Neuronal stem cell (in vitro differentiated cells): Measurements from ENCODE around the gene PLCB2.

Experiments used
- DNase-seq: peaks from one replicate; pipeline ENCODE4 v3.0.0-alpha.2; 2013; ENCODE audit warnings: low spot score
- H2AFZ ChIP-seq: one replicate; pipeline ENCODE4 v1.6.1; 2013; ENCODE audit warnings: mild to moderate bottlenecking, low read length, inconsistent platforms
- H2AK5ac ChIP-seq: 2 replicates; pipeline ENCODE4 v1.6.1; 2013; ENCODE audit warnings: low read depth, mild to moderate bottlenecking, inconsistent platforms, low read length, moderate library complexity, mixed read lengths
- H2BK120ac ChIP-seq: 2 replicates; pipeline ENCODE4 v1.6.1; 2013; ENCODE audit warnings: low read depth, mild to moderate bottlenecking, inconsistent platforms, low read length, moderate library complexity, mixed read lengths
- H2BK12ac ChIP-seq: one replicate; pipeline ENCODE4 v1.6.1; 2013; ENCODE audit warnings: low read length, inconsistent platforms
- H2BK15ac ChIP-seq: 2 replicates; pipeline ENCODE4 v1.6.1; 2013; ENCODE audit warnings: mild to moderate bottlenecking, low read length, inconsistent platforms, mixed read lengths
- H2BK5ac ChIP-seq: one replicate; pipeline ENCODE4 v1.6.1; 2013; ENCODE audit warnings: inconsistent platforms, mild to moderate bottlenecking, low read length, moderate library complexity
- H3K14ac ChIP-seq: one replicate; pipeline ENCODE4 v1.6.1; 2013; ENCODE audit warnings: low read length, inconsistent platforms
- H3K18ac ChIP-seq: 2 replicates; pipeline ENCODE4 v1.6.1; 2013; ENCODE audit warnings: low read length, inconsistent platforms
- H3K23ac ChIP-seq: 2 replicates; pipeline ENCODE4 v1.6.1; 2013; ENCODE audit warnings: low read depth, mild to moderate bottlenecking, mixed read lengths, low read length, inconsistent platforms; ENCODE audit not compliant: poor library complexity
- H3K27ac ChIP-seq: replicated peaks from 3 replicates; pipeline ENCODE4 v1.5.1; 2013; ENCODE audit warnings: low read length, inconsistent platforms
- H3K27me3 ChIP-seq, 3 experiments: 2 replicates each; pipeline ENCODE4 v1.6.1; 2013; ENCODE audit warnings: low read length in 3 of 3, mild to moderate bottlenecking in 2 of 3, inconsistent platforms in 1 of 3, low read depth in 1 of 3, mixed read lengths in 1 of 3, moderate library complexity in 1 of 3; ENCODE audit not compliant: control insufficient read depth in 3 of 3, insufficient read depth in 3 of 3
- H3K36me3 ChIP-seq, 2 donors: replicated peaks in 1 of 2; 2 replicates each; pipeline ENCODE4 v1.6.1; 2013; ENCODE audit warnings: low read length in 2 of 2; ENCODE audit not compliant: control insufficient read depth in 2 of 2, insufficient read depth in 2 of 2
- H3K4ac ChIP-seq: 2 replicates; pipeline ENCODE4 v1.6.1; 2013; ENCODE audit warnings: inconsistent platforms, mild to moderate bottlenecking, low read length, moderate library complexity
- H3K4me1 ChIP-seq, 2 donors: 1 replicate in 1 of 2; 2 replicates in 1 of 2; pipeline ENCODE4 v1.6.1; 2013; ENCODE audit warnings: low read length in 2 of 2, low read depth in 1 of 2; ENCODE audit not compliant: control insufficient read depth in 2 of 2, insufficient read depth in 1 of 2
- H3K4me2 ChIP-seq: one replicate; pipeline ENCODE4 v1.6.1; 2013; ENCODE audit warnings: mild to moderate bottlenecking, low read length, inconsistent platforms; ENCODE audit not compliant: insufficient read depth, poor library complexity, severe bottlenecking
- H3K4me3 ChIP-seq, 2 donors: 2 replicates each; pipeline ENCODE4 v1.5.1; 2013; ENCODE audit warnings: low read length in 2 of 2, mild to moderate bottlenecking in 2 of 2, inconsistent platforms in 1 of 2, moderate library complexity in 1 of 2
- H3K79me1 ChIP-seq: one replicate; pipeline ENCODE4 v1.6.1; 2013; ENCODE audit warnings: low read depth, mild to moderate bottlenecking, inconsistent platforms, low read length, moderate library complexity
- H3K9ac ChIP-seq: one replicate; pipeline ENCODE4 v1.6.1; 2013; ENCODE audit warnings: mild to moderate bottlenecking, low read depth, low read length, inconsistent platforms; ENCODE audit not compliant: poor library complexity
- H3K9me3 ChIP-seq, 2 donors: replicated peaks in 1 of 2; 2 replicates each; pipeline versions ENCODE3 to v1.6.1; 2013; ENCODE audit warnings: low read length in 2 of 2, mild to moderate bottlenecking in 2 of 2, inconsistent platforms in 1 of 2, low read depth in 1 of 2, mixed read lengths in 1 of 2, moderate library complexity in 1 of 2; ENCODE audit not compliant: control insufficient read depth in 2 of 2, insufficient read depth in 1 of 2
- H4K8ac ChIP-seq: one replicate; pipeline ENCODE4 v1.6.1; 2013; ENCODE audit warnings: low read depth, mild to moderate bottlenecking, inconsistent platforms, low read length, moderate library complexity
- H4K91ac ChIP-seq: one replicate; pipeline ENCODE4 v1.6.1; 2013; ENCODE audit warnings: low read length, low read depth, mild to moderate bottlenecking, inconsistent platforms; ENCODE audit not compliant: poor library complexity
- WGBS, 2 donors: extraction: QIAGEN DNeasy Blood & Tissue Kit; methylation state at CpG; one replicate each; pipeline ENCODE4 v1.1.7; 2013; ENCODE audit warnings: missing lambda C conversion rate in 2 of 2, mixed read lengths in 1 of 2; ENCODE audit not compliant: insufficient read length in 2 of 2, insufficient replicate concordance in 1 of 2; ENCODE audit errors: extremely low coverage in 2 of 2; 5-methylcytosine and 5-hydroxymethylcytosine counted together

The PLCB2 gene

DNA sequence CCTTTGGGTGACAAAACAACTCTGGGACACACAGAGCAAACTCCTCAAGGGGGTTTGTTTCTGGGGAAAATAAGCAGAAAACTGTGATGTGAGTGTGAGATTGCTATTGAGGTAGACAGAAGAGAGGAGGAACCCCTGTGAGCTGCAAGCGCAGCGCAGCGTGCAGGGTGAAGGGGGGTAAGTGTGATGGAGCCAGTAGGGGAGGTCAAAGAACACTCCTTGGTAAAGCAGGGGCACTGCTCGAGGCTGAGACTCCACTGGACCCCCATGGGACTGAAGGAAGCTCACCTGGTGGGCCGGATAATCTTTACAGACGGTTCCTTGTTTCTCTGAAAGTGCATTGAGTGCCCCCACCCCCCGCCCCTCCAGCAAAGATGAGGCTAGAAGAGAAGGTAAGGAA, 23.3 kb upstream of the PLCB2 start:
- Histone ChIP-seq H3K9ac (no peak overlapping the region), H3K14ac (no peak overlapping the region), H2BK12ac (no peak overlapping the region), H2AK5ac (no peak overlapping the region), H3K23ac (no peak overlapping the region), H4K91ac (no peak overlapping the region), H4K8ac (no peak overlapping the region), H3K27me3 (peaks cover 0 to under 1% (median 0%) of the 10 kb centered on the region in 3 experiments), H3K9me3 (peaks cover 0 to 5% of the 10 kb centered on the region in 2 donors), H3K4ac (no peak overlapping the region), H3K18ac (no peak overlapping the region), H3K4me2 (no peak overlapping the region), H3K4me3 (no peak overlapping the region), H3K79me1 (no peaks in the 10 kb centered on the region), H3K36me3 (peaks cover 0 to under 1% of the 10 kb centered on the region in 2 donors), H2BK120ac (no peak overlapping the region), H2AFZ (no peak overlapping the region), H3K27ac (no peak overlapping the region), H2BK5ac (no peak overlapping the region), H3K4me1 (peaks cover 35 to 48% of the 10 kb centered on the region in 2 donors), H2BK15ac (no peak overlapping the region)
- DNase-seq, result no peak
- WGBS, 2 donors, result no CpG with 5 or more reads among the region's 7 CpGs

DNA sequence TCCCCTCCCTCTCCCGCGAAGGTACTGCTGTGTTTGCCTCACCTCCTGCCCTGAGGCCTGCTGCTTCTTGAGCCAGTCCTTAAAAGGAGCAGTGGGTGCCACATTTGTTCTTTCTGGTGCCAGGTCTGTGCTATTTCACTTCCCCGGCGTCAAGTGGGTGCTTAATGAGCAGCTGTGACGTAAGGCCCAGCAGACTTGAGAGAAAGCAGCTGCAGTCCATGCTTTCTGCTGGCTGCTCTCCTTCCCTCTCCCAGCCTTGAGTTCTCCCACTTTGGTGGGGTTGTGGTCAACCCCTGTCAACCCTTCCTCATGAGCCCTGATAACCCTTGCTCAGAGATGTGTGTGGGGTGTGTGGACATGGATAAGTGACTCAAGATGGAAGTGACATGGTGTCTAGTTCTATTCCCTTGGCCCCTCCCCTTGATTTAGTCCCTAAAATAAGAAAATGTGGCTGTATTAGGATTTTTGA, 22.7 kb upstream of the PLCB2 start:
- H3K23ac ChIP-seq, result no peak overlapping the region
- no peak overlapping the region for H3K4ac ChIP-seq
- H2BK5ac ChIP-seq, result no peak overlapping the region
- peak overlapping the region in 1 of 2 donors; percentile 3 for H3K4me3 ChIP-seq
- H3K14ac ChIP-seq, result no peak overlapping the region
- no peak overlapping the region for H2BK15ac ChIP-seq
- peaks cover 0 to 5% of the 10 kb centered on the region in 2 donors for H3K9me3 ChIP-seq
- H3K36me3 ChIP-seq, result peaks cover 0 to 6% of the 10 kb centered on the region in 2 donors
- peaks cover 0 to 2% (median 0%) of the 10 kb centered on the region in 3 experiments for H3K27me3 ChIP-seq
- H4K91ac ChIP-seq, result no peak overlapping the region
- whole genome bisulfite sequencing, 2 donors, result no CpG with 5 or more reads among the region's 5 CpGs
- H4K8ac ChIP-seq, result no peak overlapping the region
- H3K4me2 ChIP-seq, result no peak overlapping the region
- no peak overlapping the region for H2AFZ ChIP-seq
- no peak overlapping the region for H3K18ac ChIP-seq
- H2AK5ac ChIP-seq, result no peak overlapping the region
- H3K79me1 ChIP-seq, result no peaks in the 10 kb centered on the region
- no peak for DNase-seq
- H2BK12ac ChIP-seq, result no peak overlapping the region
- no peak overlapping the region for H3K9ac ChIP-seq
- no peak overlapping the region for H2BK120ac ChIP-seq
- H3K4me1 ChIP-seq, result peaks cover 35 to 48% of the 10 kb centered on the region in 2 donors
- no peak overlapping the region for H3K27ac ChIP-seq

DNA sequence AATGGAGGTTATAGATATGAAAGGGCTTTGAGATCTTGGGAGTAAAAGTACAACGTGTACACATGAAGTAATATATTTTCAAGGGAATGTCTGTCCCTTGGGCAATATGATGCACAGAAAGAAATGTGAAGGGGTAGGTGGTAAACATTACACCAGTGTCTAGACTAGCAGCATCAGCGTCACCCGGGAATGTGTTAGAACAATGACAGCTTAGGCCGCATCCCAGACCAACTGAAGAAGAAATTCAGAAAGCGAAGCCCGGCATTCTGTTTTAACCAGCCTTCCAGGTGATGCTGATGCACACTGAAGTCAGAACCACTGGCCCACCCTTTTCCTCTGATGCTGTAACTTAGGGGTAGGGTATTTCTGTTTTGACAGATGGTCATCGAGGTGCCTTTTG, 22.1 kb upstream of the PLCB2 start:
- H3K23ac ChIP-seq, result no peak overlapping the region
- peaks cover 0 to 6% of the 10 kb centered on the region in 2 donors for H3K36me3 ChIP-seq
- no peak overlapping the region for H3K4me2 ChIP-seq
- H3K79me1 ChIP-seq, result no peaks in the 10 kb centered on the region
- H3K4me1 ChIP-seq, result peaks cover 35 to 54% of the 10 kb centered on the region in 2 donors
- H2AK5ac ChIP-seq, result no peak overlapping the region
- WGBS, 2 donors, result no CpG with 5 or more reads among the region's 7 CpGs
- H3K18ac ChIP-seq, result no peak overlapping the region
- no peak for DNase-seq
- no peak overlapping the region for H2AFZ ChIP-seq
- H3K9me3 ChIP-seq, result peaks cover 0 to 5% of the 10 kb centered on the region in 2 donors
- no peak overlapping the region for H2BK5ac ChIP-seq
- H3K4me3 ChIP-seq, result no peak overlapping the region
- H2BK15ac ChIP-seq, result no peak overlapping the region
- H2BK12ac ChIP-seq, result no peak overlapping the region
- H4K8ac ChIP-seq, result no peak overlapping the region
- H2BK120ac ChIP-seq, result no peak overlapping the region
- no peak overlapping the region for H3K27ac ChIP-seq
- H3K27me3 ChIP-seq, result peaks cover 0 to 7% (median 0%) of the 10 kb centered on the region in 3 experiments
- no peak overlapping the region for H4K91ac ChIP-seq
- no peak overlapping the region for H3K4ac ChIP-seq
- no peak overlapping the region for H3K14ac ChIP-seq
- H3K9ac ChIP-seq, result no peak overlapping the region

DNA sequence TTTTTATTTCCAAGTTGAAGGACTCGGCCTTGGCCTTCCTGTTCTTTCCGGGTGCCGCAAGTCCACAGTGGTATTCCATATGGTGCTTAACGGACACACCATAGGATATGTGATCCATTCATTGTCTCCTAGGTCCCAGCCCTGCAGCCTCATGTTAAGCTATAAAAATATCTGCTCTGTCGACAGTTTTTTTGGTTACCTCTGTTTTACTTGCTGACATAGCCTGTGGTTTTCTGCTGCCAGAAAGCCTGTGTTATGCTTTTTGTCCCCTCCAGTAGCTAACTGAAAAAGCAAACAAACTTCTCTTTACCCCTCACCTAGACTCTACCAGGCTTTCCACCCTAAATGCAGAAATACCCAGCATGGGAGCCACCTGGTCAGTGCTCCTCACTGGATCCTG, 21.0 kb upstream of the PLCB2 start:
- no peaks in the 10 kb centered on the region for H3K79me1 ChIP-seq
- no peak overlapping the region for H3K27ac ChIP-seq
- H2AK5ac ChIP-seq, result no peak overlapping the region
- no peak for DNase-seq
- H4K91ac ChIP-seq, result no peak overlapping the region
- H3K14ac ChIP-seq, result no peak overlapping the region
- no peak overlapping the region for H2BK120ac ChIP-seq
- H3K4me1 ChIP-seq, result peaks cover 33 to 55% of the 10 kb centered on the region in 2 donors
- H3K36me3 ChIP-seq, result peaks cover 0 to 6% of the 10 kb centered on the region in 2 donors
- H3K4me3 ChIP-seq, result no peak overlapping the region
- no peak overlapping the region for H3K9ac ChIP-seq
- no peak overlapping the region for H2BK15ac ChIP-seq
- no peak overlapping the region for H2AFZ ChIP-seq
- no peak overlapping the region for H3K4ac ChIP-seq
- H2BK5ac ChIP-seq, result no peak overlapping the region
- H3K23ac ChIP-seq, result no peak overlapping the region
- no peak overlapping the region for H4K8ac ChIP-seq
- H3K4me2 ChIP-seq, result no peak overlapping the region
- H3K27me3 ChIP-seq, result peaks cover 0 to 8% (median 0%) of the 10 kb centered on the region in 3 experiments
- no peak overlapping the region for H3K18ac ChIP-seq
- WGBS, 2 donors, result no CpG with 5 or more reads among the region's 5 CpGs
- peaks cover 0 to 5% of the 10 kb centered on the region in 2 donors for H3K9me3 ChIP-seq
- no peak overlapping the region for H2BK12ac ChIP-seq
